IPS-NIHi7 (cell line): ENCODE results near the gene PTPRJ.

ENCODE experiments used
- DNase-seq: peaks from one replicate; pipeline ENCODE4 v3.0.0; 2012; ENCODE audit warnings: mixed read lengths; ENCODE audit errors: extremely low spot score

Gene PTPRJ

DNA sequence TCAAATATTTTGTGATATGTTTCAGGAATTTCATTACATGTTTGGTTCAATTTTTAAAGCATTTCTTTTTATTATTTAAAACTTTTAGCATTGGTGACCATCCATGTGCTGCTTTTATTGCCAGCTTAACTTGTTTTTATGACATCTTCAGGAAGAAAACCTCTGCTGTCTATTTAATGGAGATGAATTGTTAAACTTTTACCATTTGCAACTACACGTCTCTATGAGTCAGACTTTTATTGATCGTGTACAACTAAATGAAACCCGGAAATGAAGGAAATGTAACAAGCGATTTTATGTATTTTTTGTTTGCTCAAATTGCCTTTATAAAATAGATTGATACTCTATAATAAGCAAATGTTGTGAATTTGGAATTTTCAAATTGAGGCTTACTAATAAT lies 113.0 kb downstream of the PTPRJ start:
- no peak for DNase-seq

DNA sequence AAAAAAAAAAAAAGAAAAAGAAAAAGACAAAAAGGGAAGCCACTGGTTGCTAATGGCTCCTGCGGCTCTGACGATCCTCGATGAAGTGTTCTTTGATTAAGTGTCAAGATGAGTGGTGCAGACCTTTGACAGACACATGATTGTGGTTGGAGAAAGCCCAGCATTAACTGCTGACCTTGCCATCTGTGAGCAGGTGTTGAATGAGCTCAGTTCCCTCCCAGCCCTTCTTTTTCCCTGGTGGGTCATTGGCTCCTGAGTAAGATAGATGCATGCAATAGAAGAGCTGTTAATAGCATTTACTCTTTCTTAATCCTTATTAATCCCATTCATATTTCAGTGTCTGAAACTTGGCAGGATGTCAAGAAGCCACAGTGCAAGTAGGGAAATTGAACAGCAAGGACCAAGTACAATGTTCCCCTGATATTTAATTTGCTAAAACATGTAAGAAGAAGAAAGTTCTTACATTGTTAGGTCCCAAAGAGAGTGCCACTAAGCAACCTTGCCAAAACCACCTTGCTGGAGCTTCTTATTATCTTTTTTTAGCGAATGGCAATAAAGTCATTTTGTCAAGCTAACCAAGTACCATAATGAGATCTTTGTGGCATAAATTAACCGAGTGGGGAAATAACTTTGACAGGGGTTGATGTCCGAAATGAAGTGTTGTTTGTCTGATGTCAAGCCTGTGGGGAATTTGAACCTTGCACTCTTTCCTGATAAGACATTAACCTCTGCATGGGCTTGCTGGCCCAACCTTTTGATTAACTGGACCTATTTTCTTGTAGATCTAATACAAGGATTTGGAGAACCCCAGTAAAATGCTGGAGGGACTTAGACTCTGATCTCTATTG lies 113.7 kb downstream of the PTPRJ start:
- DNase-seq, result no peak

DNA sequence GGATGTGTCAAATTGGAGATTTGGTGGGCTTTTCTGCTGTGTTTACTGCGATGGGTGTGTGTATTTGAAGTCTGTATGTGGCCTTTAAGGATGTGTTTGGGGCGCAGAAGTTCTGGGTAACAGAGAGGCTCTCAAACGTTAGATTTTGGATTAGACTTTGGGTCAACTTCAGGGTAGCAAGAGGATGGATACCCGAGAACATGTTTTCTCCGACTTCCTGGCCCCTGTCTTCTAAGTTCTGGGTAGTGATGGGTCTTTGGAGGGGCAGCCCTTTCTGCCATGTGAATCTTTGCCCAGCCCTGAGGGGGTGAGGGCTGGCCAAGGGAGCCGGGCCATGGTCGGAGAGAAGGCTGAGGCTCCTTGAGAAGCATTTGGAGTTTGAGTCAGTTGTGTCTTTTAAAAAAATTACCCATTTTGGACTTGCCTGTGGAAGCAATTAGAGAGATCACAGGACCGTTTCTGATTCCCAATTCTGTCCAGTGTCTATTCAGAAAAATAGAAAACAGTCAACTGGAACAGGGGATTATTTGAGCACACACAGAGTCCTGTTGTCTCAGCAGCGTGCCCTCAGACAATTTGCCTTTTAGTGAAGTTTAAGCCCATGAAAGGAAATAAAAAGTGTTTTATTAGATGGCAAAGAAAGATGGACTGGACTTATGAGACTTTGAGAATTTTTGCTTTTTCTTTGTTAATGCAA lies 114.4 kb downstream of the PTPRJ start:
- no peak for DNase-seq

DNA sequence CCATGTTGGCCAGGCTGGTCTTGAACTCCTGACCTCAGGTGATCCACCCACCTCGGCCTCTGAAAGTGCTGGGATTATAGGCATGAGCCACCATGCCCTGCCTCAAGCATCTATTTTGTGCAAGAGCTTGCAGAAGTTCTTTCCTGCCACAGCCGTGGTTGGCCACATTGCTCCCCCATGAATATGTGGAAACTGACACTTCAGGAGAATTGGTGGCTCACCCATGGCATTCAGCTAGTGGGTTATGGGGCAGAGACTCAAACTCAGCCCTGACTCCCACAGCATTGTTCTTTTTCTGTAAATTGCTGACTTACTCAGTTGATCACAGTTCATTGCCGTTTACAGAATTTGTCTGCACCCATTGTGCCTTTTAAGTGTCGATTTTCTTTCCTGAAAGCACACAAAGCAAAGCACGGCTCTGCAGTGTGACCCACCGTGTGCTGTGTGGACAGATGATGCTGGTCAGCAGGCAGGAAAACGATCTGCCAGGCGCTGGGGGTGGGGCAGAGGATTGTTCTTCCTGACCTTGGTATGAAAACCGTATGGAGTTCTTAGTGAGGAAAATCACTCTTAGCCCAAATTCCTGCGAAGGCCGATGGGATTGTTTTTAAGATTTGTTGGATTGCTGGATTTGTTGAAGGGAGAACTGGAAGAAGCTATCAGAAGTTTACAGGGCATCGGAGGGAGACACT lies 115.6 kb downstream of the PTPRJ start:
- DNase-seq, result no peak

DNA sequence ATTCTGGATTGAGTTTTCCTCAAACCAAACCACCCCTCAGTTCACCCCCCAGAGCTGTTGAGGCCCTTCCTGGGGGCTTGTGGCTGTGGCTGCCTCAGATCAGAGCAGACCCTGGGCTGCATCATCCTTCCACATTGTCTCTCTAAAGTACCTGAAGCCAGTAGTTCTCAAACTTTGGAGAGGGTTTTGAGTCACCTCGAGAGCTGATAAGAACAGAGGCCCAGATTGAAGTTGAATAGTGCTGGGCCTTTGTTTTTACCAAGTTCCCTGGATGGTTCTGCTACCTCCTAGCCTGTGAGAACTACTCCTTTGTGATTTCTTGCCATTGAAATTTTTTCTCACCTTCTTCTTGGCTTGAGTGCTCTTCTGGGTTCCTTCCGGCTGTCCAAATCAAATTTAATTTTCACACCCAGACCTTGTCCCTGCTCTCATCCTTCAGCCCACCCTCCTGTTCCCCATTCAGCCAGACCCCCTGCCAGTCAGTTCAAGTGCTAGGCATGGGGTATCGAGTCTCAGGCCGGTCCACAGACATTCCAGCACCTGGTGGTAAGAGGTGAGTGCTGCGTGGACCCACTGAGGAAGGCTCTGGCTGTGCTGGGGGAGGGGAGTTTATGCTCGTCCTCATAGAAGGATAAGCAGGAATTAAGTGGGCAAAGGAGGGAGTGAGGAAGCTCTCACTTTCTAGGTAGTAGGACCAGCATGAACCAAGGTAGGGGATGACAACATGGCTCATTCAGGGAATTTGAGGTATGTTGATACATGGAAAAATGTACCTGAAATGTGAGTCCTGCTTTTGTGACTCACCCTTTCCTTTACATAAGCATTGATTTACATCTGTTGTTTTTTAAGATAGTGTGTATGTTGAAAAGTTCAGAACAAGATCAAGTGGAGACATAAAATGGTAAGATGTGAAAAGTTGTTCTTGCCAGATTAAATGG lies 116.5 kb downstream of the PTPRJ start:
- DNase-seq, result no peak

DNA sequence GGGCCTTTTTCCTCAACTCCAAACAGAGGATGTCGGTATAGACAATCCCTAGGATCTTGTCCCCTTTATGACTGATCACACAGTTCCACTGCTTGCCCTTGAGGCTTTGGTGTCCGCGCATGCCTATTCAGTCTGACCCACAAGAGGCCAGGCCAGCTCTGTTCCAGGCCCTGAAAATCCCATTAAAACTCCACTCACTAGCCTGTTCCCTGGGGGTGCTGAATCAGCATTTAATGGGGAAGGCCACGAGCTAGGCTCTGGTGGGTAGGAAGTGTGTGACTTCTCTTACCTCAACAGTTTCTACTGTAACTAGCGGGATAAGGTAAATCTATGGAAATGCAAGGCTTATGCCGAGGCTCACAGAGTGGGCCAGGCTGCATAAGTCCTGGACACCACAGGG lies 117.7 kb downstream of the PTPRJ start:
- DNase-seq, result peak; percentile 11

DNA sequence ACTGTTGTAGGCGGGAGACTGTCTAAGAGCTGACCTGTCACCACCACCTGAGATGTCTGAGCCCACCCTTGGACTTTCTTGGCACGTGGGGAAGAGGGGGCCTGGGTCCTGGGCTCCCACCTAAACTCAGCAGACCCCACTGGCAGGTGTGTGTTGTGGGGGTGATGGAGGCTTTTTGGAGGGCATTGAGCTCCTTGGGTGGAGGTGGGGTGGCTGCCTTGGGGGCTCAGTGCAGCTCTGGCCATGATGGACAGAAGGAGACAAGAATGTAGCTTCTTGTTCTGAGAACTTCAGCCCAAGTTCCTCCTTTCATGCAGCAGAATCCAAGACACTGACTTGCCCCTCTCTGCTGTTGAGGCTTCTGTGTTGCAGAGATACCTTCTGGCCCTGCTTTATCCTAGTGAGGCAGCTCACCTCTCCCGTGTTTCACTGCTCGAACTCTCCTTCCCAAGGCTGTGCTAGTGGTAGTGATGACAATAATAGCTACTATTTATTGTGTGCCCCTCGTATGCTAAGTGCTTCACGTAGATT lies 119.6 kb downstream of the PTPRJ start:
- no peak for DNase-seq

DNA sequence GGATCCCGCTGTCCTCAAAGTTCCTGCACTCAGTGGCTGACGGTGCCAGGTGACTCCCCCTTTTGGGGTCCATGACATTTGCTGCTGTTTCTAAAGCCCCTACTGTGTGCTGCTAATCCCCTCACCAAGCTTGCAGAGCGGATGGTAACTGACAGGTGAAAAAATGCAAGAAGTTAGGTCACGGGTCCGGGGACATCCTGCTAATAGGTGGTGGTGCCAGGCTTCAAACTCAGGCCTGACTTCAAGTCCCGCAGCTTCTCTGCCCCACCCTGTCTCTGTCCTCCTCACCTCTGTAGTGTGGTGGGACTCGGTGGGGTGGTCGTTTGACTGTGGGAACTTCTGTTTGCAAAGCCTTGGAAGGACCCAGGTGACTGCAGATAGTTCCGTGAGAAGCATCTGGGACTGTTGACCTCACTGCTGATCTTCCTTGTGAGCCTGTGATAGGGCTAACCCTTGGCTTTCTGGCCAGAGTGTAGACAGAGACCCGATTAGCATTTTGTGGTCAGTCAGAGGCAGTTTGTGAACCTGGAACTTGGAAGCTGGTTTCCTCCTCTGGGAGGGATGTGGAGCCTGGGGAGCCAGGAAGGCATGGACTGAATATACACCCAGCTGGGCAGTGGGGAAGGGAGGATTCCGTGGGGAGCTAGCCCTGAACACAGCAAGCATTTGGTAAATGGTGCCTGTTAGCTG lies 120.8 kb downstream of the PTPRJ start:
- peak; percentile 5 for DNase-seq

DNA sequence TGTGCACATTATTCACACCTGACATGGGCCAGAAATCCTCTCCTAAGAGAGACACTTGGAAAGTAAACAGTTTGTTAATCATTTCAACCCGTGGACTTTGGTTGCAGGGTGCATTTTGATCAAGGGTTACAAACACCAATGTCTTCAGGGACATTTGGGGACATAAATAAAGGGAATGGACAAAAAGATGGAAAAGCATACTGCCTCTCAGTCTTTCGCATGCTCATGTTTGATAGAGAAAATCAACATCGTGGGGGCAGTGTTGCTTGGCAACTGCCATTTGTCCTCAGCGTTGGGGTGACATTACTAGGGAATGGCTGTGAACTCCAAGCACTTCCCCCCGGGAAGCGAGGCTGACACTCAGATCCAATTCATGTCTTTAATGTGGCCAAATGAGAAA lies 121.6 kb downstream of the PTPRJ start:
- DNase-seq, result peak; percentile 5

DNA sequence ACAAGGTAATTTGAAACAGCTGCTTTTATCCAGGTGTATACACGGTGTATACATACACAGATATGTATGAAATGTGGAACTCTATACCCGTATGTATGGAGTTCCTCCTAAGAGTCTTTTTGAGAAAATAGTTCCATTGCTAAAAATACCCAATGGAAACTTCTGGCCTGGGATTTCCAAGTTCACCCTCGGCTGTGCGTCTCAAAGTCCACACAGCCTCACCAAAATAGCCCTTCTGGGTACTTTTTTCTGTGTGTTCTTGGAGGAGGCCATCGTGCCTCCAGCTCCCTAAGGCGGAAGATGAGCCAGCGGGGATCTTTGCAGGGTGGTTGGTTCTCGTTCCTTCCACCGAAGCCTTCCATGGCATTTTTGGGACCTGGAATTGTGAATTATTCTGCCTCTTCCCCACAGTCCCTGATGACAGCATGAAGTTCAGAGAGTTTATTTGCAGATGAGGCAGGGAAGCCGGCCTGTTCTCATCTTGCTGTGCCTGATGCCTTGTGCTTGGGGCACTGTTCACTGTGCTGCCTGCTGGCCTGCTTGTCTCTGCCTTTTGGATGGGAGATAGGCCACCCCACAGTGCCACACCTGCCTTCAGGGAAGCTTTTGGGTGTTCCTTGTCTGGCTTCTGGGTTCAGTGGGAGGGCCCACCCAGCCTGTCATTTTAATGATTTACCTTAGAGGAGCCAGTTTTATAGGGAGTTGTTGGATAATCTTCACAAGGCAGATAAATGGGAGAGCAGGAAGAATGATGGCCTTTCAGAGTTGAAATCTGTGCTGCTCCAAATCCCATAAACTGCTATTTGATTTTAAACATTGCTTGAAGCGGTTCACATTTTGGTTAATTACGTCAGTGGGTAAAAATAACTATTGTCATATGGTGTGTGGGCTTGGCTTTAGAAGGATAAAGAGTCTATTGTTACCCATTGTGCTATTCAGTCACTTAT lies 123.5 kb downstream of the PTPRJ start:
- peak; percentile 7 for DNase-seq

DNA sequence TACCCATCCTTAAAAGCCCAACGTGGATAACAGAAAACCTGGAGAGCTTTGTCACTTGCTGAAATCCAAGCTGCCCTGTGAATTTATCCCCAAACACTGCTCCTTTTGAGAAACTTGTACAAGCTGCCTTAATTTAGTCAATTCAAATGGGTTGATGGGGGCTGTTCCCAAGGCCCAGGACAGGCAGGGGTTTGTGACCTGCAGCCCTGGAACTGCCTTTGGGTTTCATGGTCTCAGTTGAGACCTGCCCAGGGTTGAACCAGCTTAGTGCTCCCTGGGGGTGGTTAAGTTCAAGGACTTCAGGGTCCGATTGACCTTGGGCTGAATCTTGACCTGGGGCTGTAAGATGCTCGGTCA lies 124.2 kb downstream of the PTPRJ start:
- peak; percentile 5 for DNase-seq

DNA sequence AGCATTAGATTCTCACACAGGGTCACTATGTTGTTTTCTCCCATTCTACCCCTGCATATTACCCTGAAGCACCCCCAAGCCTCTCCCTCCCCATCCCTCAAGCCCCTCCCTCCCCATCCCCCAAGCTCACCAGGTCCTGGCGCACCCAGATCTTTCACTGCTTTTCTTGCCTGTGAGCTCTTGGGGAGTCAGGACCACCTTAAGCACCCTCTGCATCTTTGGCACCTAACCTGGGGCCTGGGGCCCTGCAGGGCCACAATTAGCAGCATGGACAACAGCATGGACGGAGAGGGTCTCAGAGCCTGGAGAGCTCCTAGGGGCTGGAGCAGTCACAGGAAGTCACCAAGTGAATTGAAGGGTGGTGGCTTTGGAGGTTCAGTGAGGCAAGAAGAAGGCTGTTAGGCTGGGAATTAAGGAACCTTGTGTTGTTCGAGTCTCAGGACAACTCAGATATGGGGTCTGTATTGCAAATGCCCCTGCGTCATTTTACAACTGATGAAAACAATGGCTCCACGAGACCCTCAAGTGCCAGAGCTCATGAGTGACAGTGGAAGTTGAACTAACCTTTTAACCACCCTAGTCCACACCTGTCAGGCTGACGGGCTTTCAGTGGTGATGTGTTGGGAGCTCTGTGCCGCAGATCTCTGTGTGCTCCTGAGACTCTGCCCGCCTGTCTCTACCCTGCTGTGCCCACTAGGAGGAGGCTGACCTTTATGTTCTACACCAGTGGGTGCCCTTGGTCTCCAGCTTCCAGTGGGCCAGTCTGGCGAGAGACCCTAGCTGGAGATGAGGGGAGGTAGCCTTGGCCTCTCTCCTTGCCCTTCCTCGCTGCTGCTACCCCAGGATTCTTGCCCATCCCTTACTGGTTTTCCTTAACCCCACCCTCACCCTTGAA lies 125.0 kb downstream of the PTPRJ start:
- peak; percentile 7 for DNase-seq

DNA sequence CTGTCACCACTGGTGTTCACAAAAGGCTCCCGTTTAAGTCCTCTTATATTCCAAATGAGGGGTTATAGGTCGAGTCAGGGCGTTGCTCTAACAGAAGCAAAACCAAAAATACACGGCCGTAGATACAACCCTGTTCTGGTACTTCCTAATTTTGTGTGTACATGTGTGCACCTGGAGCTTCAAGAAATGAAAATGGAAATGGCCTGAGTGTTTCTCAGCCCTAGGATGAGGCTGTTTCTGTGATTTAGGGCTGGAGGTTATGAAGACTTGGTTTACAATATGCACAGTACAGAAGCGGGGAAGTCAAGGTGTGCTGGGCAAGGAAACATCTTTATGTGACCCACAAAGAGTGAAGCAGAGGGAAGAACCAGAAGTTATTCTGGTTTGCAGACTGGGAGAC lies 125.8 kb downstream of the PTPRJ start:
- no peak for DNase-seq

DNA sequence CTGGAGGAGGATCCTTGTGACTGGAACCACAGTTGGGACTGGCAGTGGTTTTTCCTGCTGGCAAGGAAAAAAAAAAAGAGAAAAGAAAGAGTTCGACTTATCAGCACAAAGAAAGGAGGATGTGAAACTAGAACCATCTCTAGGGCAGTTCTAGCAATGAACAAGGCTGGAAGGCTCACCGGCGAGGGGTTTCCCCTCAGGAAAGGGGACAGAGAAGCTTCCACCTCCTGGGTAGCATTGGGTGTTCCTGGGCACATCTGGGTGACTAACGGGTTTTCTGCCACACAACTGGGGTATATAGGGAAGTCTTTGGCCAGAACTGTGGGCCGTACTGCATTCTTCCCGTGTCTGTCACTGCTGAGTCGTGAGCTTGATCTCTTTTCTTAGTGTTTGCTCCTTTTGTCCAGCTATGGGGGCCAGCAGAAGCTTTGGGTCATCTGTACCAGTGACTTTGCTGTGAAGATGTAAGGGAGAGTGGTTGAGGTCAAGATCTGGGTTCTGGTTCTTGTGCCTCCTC lies 126.9 kb downstream of the PTPRJ start:
- DNase-seq, result no peak

DNA sequence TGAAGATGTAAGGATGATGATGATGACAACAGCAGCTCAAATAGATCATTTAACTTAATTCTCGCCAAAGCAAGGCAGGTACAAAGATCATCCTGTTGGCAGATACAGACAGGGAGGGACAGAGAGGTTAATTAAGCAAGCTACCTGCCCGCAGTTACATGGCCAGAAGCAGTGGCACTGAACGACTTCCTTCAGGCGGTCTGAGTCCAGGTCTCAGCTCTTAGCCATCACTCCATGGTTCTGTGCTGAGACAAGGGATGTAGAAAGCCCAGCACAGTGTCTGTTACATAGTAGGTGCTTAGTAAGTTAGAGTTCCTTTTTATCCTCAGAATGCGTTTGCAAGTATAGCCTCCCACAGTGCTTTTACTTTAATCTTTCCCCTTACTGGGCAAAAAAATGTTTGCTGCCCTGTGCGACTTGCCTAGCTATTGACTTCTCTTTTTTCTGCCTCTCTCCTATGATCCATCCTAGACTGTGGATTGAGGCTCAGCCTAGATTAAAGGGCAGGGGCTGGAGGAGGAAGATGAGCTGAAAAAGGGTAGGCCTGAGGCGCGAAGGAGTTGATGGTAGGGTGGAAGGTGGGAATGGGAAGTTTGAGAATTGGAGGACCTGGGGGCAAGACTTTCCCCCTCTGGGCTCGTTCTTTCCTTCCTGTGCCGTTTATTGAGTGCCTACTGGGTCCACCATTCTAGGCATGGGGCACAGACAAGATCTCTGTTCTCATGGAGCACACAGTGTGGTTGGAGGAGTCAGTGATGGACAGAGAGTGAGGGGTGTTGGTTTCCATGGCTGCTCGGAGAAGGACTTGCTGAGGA lies 128.1 kb downstream of the PTPRJ start:
- DNase-seq, result no peak

DNA sequence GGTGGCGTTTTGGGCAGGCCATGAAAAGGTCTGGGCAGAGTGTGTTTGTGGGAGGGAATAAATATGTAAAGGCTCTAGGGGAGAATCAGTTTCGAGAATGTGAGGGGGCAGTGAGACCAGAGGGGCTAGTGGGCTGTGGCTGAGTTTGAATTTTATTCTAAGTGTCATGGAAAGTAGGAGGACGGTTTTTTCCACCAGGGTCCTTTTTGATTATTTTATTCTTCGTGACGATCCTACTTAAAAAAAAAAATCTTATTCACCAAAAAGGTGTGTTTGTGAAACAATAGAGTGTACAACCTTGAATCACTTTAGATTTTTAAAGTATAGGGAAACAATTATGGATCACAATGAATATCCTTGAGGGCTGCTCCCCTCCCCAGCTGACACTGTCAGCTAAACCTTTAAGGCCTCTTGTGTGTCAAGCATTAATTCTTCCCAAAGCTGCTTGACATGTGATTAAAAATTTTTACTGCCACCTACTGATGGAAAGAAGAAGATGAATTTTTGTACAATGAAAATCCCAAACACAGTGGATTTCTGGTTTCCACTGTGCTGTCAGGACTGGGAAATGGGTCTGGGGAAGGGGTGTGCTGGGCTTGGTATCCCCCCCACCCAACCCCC lies 128.8 kb downstream of the PTPRJ start:
- peak; percentile 39 for DNase-seq

DNA sequence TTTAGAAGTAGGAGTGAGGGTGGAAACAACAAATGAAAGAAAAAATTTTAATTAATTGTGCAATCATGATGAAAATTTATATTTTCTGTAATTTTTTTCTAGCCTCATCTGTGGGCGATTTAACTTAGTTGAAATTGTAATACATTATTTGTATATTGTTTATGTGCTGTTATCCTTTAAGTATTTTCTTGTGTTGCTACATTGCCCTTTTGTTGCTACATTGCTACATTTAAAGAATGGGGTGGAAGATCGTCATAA lies 130.1 kb downstream of the PTPRJ start:
- DNase-seq, result no peak
